DOHH2 (cell line): ENCODE data around the gene ARHGAP1.

Experiments
- EZH2phosphoT487 ChIP-seq: fragments of 200-600 bp; sonication (generic); IDR thresholded peaks from 2 replicates; pipeline ENCODE4 v1.6.1; 2017; ENCODE audit warnings: borderline replicate concordance, mild to moderate bottlenecking, antibody characterized with exemption, low read length, moderate library complexity, mixed read lengths
- TF ChIP-seq, protein P1 (sequence below): fragments of 200-600 bp; sonication (generic); IDR thresholded peaks from one replicate; pipeline ENCODE4 v1.5.1; 2014; ENCODE audit warnings: antibody characterized with exemption, mild to moderate bottlenecking, low read depth, low read length; ENCODE audit not compliant: poor library complexity, severe bottlenecking

DNA sequence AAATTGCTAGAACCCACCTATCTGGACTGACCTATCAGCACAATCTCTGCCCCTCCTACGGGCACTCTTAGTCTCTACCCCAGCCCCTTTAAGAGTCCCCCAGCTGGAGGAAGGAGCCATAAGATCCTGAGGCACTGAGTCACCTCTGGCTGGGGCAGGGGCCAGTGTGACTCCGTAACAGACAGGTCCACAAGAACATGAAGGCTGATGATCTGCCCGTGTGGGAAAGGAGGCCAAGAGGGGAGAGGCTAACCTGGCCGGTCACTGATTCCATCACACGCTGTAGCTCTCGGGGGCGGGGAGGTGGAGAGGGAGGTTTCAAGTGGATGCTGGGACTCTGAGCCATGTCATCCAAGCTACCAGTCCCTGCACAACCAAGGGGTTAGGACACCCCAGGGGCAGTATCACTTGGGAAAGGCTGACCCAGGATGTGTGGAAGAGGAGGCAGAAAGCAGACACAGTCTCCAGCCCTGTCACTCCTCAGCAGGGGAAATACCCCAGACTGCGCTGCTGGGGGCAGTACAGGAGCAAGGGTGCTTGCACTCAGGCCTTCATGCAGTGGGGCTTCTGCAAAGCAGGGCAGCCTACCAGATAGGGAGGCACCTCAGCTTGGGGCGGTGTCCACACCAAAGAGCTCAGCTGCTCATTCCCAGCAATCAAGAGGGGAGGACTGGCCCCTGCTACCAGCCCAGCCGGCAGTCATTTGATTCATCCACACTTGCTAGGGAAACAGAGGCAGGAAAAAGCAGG, 22.3 kb downstream of the ARHGAP1 start:
- TF ChIP-seq, protein P1, sequence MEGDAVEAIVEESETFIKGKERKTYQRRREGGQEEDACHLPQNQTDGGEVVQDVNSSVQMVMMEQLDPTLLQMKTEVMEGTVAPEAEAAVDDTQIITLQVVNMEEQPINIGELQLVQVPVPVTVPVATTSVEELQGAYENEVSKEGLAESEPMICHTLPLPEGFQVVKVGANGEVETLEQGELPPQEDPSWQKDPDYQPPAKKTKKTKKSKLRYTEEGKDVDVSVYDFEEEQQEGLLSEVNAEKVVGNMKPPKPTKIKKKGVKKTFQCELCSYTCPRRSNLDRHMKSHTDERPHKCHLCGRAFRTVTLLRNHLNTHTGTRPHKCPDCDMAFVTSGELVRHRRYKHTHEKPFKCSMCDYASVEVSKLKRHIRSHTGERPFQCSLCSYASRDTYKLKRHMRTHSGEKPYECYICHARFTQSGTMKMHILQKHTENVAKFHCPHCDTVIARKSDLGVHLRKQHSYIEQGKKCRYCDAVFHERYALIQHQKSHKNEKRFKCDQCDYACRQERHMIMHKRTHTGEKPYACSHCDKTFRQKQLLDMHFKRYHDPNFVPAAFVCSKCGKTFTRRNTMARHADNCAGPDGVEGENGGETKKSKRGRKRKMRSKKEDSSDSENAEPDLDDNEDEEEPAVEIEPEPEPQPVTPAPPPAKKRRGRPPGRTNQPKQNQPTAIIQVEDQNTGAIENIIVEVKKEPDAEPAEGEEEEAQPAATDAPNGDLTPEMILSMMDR, result no peak
- TF ChIP-seq EZH2phosphoT487, result no peak
